IPS-18c (cell line): Measurements from ENCODE around the gene TIGD1.

ENCODE experiments used
- H3K4me3 ChIP-seq: 2 replicates; pipeline ENCODE4 v1.7.0; 2013; ENCODE audit warnings: low read depth, mild to moderate bottlenecking, low read length, moderate library complexity; ENCODE audit not compliant: insufficient read depth
- H3K9me3 ChIP-seq: one replicate; pipeline ENCODE4 v1.6.1; 2013; ENCODE audit warnings: mild to moderate bottlenecking, low read length, moderate library complexity; ENCODE audit not compliant: control insufficient read depth, insufficient read depth

The TIGD1 gene

DNA sequence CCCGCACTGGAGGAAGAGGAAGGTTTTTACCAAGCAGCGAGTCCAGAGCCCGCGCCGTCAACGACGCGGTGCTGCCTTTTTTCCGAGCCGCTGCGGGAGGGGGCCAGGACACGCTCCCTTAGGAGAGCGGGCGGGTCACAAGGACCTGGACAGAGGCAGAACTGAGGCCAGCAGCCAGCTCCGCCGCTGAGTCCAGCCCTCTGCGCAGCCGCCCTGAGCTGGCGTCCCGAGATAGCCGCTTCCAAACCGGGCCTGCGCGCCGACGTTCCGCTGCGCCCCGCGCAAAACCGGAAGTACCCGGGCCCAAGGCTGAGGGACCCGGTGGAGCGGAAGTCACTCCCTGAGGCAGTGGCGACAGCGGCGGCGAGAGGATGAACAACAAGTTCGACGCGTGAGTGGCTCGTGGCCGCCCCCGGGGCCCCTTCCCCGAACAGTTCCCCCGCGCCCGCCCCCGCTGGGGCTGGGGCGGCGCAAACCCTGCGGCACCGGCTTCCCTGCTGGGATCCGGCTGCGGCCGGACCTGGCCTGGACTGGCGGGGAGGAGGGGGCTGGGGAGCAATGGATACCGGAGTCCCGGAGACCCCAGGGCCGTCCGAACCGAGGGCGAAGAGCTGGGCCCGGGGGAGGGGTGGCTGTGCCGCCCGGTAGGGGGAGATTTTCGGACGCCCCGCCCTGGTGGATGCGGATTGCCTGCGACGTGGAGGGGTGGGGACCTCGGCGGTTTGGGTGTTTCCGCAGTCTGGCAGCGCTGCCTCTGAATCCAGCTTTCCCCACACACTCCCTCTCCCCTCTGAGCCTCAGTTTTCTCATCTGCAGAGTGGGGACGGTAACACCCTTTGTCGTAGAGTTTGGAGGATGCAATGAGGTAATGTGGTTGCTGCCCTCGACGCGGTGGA, at the start of gene TIGD1, which contains the start of gene EIF4E2:
Gene TIGD1 (minus strand): TSS at position 204 of the 896 bp plus-strand sequence. CDS start 675 bp downstream, outside the sequence.
Gene EIF4E2 (plus strand): TSS at position 336 of the 896 bp plus-strand sequence. CDS start 36 bp downstream, at position 372.
- Histone ChIP-seq H3K4me3 (peak within 1 kb of the TSS; percentile 96), H3K9me3 (no peaks in the 10 kb centered on the region)

DNA sequence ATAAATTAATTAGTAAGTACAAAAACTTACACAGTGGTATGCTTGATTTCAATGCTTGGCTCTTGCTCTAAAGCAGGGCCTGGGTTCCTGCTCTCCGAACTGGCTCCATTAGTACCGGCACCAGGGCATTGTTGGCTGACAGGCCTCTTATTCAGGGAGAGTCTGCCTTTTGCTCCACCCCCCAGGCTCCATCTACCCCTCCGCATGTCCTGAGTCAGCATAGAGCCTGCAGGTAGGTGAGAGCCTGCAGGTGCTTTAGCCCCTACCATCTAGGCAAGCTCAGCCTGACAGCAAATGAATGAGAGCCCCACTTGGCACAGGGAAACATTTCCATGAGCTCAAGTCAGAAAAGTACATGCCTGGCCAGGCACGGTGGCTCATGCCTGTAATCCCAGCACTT, 47.9 kb upstream of the TIGD1 start:
- Histone ChIP-seq H3K9me3 (no peaks in the 10 kb centered on the region), H3K4me3 (no peak overlapping the region)

DNA sequence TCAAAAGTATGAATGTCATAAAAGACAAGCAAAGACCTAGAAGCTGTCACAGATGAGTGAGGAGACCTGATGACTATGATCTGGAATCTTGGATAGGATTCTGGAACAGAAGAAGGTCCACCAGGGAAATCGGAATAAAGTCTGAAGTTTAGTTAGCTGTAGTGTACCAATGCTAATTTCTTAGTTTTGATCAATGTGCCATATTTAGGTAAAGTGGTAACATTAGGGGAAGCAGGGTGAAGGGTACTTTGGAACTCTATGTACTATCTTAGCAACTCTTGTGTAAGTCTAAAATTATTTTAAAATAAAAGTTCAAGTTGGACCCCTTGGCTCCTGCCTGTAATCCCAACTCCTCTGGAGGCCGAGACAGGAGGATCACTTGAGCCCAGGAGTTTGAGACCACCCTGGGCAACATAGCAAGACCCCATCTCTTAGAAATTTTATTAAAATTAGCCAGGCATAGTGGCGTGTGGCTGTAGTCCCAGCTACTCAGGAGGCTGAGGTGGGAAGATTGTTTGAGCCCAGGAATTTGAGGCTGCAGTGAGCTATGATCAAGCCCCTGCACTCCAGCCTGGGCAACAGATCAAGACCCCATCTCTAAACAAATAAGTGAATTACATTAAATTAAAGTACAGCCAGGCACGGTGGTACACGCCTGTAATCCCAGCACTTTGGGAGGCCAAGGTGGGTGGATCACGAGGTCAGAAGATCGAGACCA, 47.2 kb upstream of the TIGD1 start:
- Histone ChIP-seq H3K9me3 (no peaks in the 10 kb centered on the region), H3K4me3 (no peak overlapping the region)

DNA sequence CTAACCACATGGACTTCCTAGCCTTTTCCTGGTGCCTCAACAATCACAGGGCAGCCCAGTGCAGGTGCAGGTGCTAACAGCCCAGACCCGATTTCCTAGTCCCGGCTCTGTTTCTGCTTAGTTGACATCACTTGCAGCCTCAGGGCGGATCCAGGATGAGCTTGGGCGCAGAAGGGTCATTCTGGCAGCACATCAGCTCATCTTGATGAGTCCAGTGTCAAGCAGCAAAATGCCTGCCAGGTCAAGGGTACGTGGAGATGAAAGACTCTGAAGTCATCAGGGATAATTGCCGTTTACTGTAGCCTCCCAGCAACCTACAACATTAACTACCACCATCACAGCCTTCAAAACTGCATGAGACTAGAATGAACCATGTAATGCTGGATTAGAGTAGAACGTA, 43.6 kb upstream of the TIGD1 start:
- H3K4me3 ChIP-seq, result no peak overlapping the region
- no peaks in the 10 kb centered on the region for H3K9me3 ChIP-seq

DNA sequence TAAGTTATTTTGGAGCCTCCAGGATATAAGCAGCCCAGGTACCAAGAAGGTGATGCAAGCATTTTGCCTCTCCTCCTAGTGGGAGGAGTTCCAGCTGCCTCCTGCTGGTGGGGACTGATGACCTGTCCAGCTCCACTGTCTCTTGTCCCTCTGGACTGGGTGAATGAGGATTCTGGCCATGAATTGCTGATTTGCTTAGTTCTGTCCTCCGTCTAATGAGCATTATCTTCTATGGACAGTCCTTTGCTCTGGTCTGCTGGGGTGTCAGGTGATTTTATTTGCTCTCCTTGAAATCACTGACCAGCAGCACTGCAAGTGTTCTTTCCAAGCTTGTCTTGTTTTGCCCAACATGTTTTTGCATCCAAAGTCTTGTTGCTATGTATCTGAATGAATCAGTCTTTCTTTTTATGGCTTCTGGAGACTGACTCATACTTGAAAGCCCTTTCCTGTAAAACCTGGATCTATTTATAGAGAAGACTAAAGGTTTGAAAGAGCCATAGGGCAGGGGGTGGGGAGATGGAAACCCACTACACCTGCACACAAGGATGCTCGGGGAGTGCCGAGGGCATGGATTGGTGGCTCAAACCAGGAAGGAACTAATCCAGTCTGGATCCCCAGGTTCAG, 42.5 kb upstream of the TIGD1 start:
- H3K4me3 ChIP-seq, result no peak overlapping the region

DNA sequence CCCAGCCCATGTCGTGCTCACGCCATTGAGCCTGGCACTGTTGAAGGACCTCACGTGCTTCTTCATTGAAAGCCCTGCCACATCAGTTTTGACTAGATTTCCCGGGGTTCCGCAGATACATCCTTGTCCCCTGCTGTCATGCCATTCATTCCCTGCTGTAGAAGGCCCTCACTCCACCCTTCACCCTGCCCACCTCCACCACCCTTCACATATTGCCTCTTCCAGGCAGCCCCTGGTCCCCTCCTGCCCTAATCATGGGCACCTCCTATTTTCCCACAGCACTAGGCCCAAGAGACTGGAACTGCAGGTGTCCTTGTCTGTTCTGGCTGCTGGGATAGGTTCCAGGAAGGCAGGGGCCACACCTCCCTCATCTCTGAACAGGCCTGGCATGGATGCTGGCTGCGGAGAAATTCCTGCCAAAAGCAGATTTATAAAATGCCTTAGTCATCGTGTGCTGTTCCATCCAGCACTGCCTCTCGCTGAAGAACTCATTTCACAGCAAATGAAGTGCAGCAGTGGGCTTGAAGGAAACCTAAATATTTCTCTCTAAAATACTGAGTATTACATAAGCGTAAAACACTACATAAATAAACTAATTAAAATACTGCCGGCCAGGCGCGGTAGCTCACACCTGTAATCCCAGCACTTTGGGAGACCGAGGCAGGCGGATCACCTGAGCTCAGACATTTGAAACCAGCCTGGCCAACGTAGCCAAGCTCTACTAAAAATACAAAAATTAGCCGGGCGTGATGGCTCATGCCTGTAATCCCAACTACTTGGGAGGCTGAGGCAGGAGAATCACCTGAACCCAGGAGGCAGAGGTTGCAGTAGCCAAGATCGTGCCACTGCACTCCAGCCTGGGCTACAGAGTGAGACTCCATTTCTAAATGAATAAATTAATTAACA, 38.6 kb upstream of the TIGD1 start:
- H3K9me3 ChIP-seq, result no peaks in the 10 kb centered on the region
- no peak overlapping the region for H3K4me3 ChIP-seq

More for the DNA sequence above, 42.5 kb upstream of the TIGD1 start:
- no peaks in the 10 kb centered on the region for H3K9me3 ChIP-seq

DNA sequence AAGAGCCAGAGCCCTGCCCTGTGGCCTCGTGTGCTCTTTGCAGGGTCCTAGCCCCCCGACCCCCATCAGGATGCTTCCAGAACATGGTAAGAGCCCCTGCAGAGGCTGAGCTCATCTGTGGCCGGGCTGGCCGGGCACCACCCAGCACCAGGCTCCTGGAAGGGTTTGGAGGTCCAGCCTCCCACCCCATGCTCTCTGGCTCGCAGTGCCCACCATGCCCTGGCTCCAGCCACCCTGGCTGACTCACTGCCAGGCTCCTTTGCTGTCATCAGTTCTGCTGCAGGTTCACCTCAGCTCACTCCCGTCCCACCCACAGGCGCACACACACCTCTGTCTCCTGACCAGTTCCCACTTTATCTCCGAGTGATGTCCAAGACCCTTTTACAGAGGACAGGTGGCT, 37.7 kb upstream of the TIGD1 start:
- Histone ChIP-seq H3K4me3 (no peak overlapping the region), H3K9me3 (no peaks in the 10 kb centered on the region)

DNA sequence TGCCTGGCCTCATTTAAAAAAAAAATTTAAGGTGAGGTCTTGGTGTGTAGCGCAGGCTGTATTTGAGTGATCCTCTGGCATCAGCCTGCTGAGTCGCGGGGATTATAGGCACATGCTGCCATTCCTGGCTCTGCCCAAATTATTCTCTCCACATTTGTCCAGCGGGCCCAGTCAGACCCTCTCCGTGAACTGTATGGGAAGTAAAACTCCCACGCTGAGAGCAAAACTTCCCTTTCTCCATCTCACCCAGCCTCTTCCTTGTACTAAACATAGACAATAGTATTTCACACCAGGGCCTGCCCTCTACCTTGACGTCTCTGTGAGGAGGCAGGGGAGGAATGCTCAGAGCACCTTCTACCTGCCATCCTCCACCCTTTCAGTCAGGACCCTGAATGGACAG, 37.2 kb upstream of the TIGD1 start:
- Histone ChIP-seq H3K9me3 (no peaks in the 10 kb centered on the region), H3K4me3 (no peak overlapping the region)

DNA sequence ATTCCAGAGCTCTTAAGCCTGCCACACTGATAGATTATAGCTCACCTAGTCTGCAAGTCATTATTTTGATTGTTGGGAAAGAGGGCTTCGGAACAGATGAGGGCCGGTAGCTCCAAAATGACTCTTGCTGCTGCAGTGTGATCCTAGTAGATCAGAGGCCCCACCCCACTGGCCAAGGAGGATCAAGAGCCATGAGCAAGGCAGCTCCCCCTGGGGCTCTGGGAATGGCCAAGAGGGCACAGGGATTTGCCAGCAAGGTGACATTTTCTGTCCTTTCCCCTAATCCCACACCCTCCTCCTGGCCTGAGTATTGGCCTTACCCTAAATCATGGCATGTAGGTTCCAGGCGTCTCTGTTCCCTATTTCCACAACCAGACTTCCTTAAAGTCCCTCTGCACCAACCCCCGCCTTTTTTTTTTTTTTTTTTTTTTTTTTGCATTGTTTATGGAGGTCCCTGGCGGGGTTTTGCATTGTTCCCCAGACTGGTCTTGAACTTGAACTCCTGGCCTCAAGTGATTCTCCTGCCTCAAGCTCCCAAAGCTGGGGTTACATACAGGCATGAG, 36.7 kb upstream of the TIGD1 start:
- H3K4me3 ChIP-seq, result no peak overlapping the region
- H3K9me3 ChIP-seq, result no peaks in the 10 kb centered on the region

DNA sequence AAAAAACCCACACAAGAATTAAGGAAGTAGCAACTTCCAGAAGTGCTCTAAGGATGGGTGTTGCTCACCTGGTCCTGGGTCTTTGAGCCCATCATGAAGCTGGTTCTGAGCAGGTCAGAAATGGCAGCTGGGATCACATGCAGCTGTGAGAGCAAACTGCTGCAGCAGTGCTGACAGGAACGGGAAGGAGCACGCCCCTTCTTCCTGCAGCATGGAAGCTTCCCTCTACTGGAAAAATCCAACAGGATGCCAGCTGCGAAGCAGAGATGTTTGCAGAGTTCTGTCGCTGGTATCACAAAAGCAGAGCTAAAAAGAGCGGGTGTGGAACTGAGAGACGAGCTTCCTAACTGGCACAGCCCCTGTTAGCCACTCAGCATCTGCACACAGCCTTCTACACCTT, 33.9 kb upstream of the TIGD1 start:
- Histone ChIP-seq H3K4me3 (no peak overlapping the region), H3K9me3 (no peaks in the 10 kb centered on the region)

DNA sequence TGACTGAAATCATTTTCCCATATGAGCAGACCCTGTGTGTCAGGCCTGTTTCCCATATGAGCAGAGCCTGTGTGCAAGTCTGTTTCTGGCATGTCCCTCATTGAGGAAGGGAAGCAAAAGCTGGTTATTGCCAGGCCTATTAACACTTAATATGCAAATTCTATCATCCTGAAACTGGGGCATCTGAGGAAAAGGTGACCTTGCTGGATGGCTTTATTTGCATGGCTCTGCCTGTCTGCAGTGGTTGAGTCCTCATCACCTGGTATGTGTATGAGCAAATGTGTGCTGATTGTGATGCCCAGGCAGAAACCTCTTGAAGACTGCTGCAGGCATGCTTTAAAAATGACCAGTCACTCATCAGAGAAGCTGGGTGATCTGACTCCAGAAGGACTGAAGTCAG, 31.4 kb upstream of the TIGD1 start:
- H3K4me3 ChIP-seq, result no peak overlapping the region
- H3K9me3 ChIP-seq, result no peaks in the 10 kb centered on the region

DNA sequence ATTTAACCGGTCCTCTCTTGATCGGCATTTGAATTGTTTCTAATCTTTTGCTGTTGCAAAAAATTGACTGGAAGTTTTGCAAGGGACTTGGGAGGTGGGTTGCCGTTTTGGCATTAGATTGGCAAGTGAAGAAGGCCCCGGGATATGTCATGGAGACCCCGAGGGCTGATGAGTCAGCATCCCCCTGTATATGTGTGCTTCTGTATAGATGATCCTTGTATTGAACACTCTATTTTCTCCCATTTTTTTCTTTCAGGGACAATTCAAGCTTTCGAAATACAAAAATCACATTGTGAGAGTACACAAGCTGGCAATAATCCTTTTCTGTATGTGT, 30.3 kb upstream of the TIGD1 start:
- no peak overlapping the region for H3K4me3 ChIP-seq
- no peaks in the 10 kb centered on the region for H3K9me3 ChIP-seq

DNA sequence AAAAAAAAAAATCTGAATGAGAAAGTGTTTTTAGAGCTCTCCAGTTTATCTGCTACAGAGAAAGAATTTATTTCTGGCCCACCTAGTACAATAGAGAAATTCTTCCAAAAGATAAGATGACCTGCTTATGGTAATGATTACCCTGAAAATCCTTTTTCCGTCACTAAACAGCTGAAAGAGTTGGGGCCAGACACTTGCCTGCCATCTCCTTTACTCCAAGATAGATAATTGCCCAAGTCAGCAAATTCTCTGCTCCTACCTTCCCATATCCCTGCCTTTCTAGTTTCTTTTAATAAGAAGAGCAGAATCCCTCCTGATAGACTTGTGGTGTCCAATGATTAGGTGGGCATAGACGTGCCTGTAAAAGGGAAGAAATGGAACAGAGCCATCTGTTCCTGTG, 28.3 kb upstream of the TIGD1 start:
- no peak overlapping the region for H3K4me3 ChIP-seq
- no peaks in the 10 kb centered on the region for H3K9me3 ChIP-seq

DNA sequence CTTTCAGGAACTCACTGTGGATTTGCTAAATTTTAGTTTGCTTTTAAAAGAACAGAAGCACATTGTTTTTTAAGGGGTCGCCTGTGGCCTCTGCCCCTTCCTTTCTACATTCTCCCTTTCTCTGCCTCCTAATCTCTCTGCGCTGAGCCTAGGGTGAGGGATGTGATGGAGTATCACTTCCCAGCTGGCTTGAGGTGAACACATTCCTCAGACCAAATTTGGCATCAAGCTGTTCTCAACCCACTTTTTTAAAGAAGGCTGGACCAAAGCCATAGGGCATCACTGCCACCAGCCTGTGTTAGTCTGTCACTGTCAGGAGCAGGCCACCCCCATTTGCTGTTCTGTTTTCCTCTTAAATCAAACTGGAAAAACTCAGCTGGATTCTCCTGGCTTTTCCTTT, 27.5 kb upstream of the TIGD1 start:
- H3K4me3 ChIP-seq, result no peak overlapping the region
- H3K9me3 ChIP-seq, result no peaks in the 10 kb centered on the region

DNA sequence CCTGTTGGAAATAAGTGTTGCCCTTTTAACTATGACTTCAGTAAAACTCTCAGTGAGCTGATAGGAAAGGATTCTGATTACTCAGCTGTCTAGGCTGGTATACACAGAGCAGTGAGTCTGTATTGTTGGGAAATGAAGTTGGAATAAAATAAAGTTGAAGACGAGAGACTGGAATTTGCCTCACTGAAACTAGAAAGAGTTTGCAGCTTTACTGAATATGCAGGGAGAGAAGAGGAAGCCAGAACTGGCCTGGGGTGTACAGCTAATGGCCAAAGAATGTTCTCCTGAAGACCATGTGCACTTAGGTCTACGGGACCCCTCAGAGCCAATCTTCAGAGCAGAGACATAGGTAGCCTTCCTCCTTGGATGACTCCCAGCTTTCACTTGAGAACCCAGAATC, 26.6 kb upstream of the TIGD1 start:
- Histone ChIP-seq H3K4me3 (no peak overlapping the region), H3K9me3 (no peaks in the 10 kb centered on the region)

DNA sequence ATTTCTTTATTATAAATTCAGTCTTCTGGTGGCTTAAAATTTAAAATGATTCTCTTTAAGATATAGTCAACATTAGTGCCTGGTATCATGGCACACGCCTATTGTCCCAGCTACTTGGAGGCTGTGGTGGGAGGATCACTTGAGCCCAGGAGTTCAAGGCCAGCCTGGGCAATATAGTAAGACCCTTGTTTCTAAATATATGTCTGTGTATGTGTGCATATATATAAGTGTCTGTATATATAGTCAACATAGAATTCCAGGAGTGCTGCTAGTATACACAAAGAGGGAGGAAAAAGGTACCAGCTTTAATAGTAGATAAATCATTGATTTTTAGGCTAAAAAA, 25.0 kb upstream of the TIGD1 start:
- Histone ChIP-seq H3K9me3 (no peaks in the 10 kb centered on the region), H3K4me3 (no peak overlapping the region)
